ENCODE results near the gene PDPR.
"Not testable (repeated sequence)": the region's sequence is repeated elsewhere in the genome, so short reads cannot be mapped to it uniquely, and the experiment has no call there.

GRCh38 chr16:70079081-70079480, 35.1 kb upstream of the PDPR start:
- not testable (repeated sequence) for TF ChIP-seq EZH2 (IDR thresholded peaks at IDR 0.05; ENCODE audit: borderline replicate concordance, insufficient read depth, low read length, poor library complexity, severe bottlenecking); POLR2AphosphoS5 (IDR thresholded peaks at IDR 0.05); CTCF (IDR thresholded peaks at IDR 0.05; ENCODE audit: poor library complexity, severe bottlenecking); EP300 (conservative IDR thresholded peaks at IDR 0.05; ENCODE audit: poor library complexity, severe bottlenecking); RAD21 (conservative IDR thresholded peaks at IDR 0.05); TAF1 (IDR thresholded peaks at IDR 0.05; ENCODE audit: low read depth)

Measured in neural cell (in vitro differentiated cells).